Sigmoid colon (tissue), 7 donors: Measurements from ENCODE around the gene TMED6. TPM values are rescaled to one million over a fixed set of nuclear protein-coding genes. Genes with fewer than 3 reads are reported as not detected.
A peak's percentile ranks its signal among the peaks of the same experiment; 100 is the strongest.

Source experiments
- DNase-seq: peaks from one replicate; pipeline ENCODE4 v3.0.0-alpha.2; 2019
- H3K27ac ChIP-seq, 4 donors: fragments of 200-600 bp; sonication (generic); one replicate each; pipeline ENCODE4 v1.5.1; 2016 to 2019; ENCODE audit warnings: mild to moderate bottlenecking in 1 of 4
- H3K27me3 ChIP-seq, 3 donors: fragments of 200-600 bp; sonication (generic); one replicate each; pipeline ENCODE4 v1.5.1; 2019; ENCODE audit warnings: mild to moderate bottlenecking in 1 of 3
- H3K36me3 ChIP-seq, 4 donors: fragments of 200-600 bp; sonication (generic); one replicate each; pipeline ENCODE4 v1.5.1; 2016 to 2019
- H3K4me1 ChIP-seq, 4 donors: fragments of 200-600 bp; sonication (generic); one replicate each; pipeline ENCODE4 v1.5.1; 2017 to 2019
- H3K4me3 ChIP-seq, 4 donors: fragments of 200-600 bp; sonication (generic); one replicate each; pipeline ENCODE4 v1.5.1; 2017 to 2019; ENCODE audit warnings: mild to moderate bottlenecking in 2 of 4, moderate library complexity in 1 of 4
- H3K9me3 ChIP-seq, 4 donors: fragments of 200-600 bp in 3 of 4; sonication (generic) in 3 of 4; one replicate each; pipeline versions ENCODE4 v1.5.1 to v1.6.1; 2013 to 2019
- EP300 ChIP-seq, 4 donors: sonication (generic); formaldehyde crosslinking; IDR thresholded peaks; one replicate each; pipeline ENCODE4 v1.6.1; 2017; ENCODE audit warnings: antibody characterized with exemption in 4 of 4
- POLR2A ChIP-seq, 2 donors: fragments of 450-650 bp; IDR thresholded peaks; one replicate each; pipeline ENCODE4 v1.6.1; 2016; ENCODE audit warnings: antibody characterized with exemption in 2 of 2, mild to moderate bottlenecking in 2 of 2, moderate library complexity in 2 of 2
- POLR2AphosphoS5 ChIP-seq, 4 donors: sonication (generic); formaldehyde crosslinking; IDR thresholded peaks; one replicate each; pipeline ENCODE4 v1.6.1; 2017; ENCODE audit warnings: antibody characterized with exemption in 4 of 4
- WGBS, 2 donors: extraction: QIAGEN DNeasy Blood & Tissue Kit; methylation state at CpG; one replicate each; pipeline ENCODE4 v1.1.7; 2013; 5-methylcytosine and 5-hydroxymethylcytosine counted together
- intact Hi-C: fragments of 100-400 bp; cut with DNase I; formaldehyde crosslinking; loops from one replicate; pipeline ENCODE4 v1.15.1; 2023
- polyA plus RNA-seq, 3 donors: library from polyadenylated mRNA; stranded (reverse); fragments of 200-250 nt; gene quantifications; one replicate each; pipeline ENCODE4 v1.2.3, GENCODE V29; 2013
- total RNA-seq, 4 donors: library from RNA; depleted of rRNA; stranded (reverse); fragments of >200 nt; gene quantifications; one replicate each; pipeline ENCODE4 v1.1.0, GENCODE V29; 2016
- TF ChIP-seq, protein P1 (sequence below), 4 experiments: fragments of 450-650 bp in 3 of 4; fragments of 200-600 bp in 1 of 4; IDR thresholded peaks; one replicate each; pipeline ENCODE4 v1.5.1; 2016 to 2019; ENCODE audit warnings: antibody characterized with exemption in 4 of 4, mild to moderate bottlenecking in 3 of 4, moderate library complexity in 2 of 4
- donor health status: healthy with polysubstance abuse.
- donor health status: Bipolar disorder and iron deficiency.
- donor health status: healthy.

Gene TMED6
- total and polyA plus RNA-seq, 7 donors = 4.2 to 4.6 TPM; not detected in 5

DNA sequence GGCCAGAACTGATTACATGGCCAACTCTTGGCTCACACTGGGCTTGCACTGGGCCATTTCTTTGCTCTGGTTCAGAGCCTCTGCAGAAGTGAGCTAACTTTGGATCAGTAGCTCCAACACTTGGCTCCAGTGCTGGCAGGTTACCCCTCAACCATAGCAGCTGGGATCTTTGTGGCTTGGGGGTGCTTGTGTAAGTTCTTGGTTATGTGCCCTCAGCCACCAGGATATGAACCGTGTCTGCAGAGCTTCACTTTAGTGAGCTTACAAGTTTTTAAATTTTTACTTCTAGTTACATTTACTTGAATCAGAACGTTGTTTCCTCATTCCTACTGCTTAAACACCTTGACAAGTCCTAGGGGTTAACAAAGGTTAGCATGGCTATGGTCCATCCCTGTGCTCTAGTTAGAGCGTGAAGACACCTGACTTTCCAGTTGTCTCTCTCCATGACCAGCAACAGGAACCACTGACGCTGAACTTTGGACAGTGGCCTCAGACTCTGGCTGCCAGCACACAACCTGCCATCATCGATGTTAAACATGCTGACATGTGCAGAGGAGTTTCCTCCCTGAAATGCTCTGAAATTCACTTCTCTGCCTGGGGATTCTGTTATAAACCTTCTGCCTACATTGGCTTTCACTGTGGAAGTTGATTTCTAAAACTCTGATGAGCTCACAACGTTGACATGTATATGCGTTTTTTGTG is 25.3 kb downstream of the TMED6 start:
- H3K9me3 ChIP-seq = no peaks in the 10 kb centered on the region
- WGBS, 2 donors = 19 to 58% methylated on average over 7 of the region's 7 CpGs
- H3K36me3 ChIP-seq = peaks cover 19 to 55% (median 35%) of the 10 kb centered on the region in 4 donors
- no peak for TF ChIP-seq POLR2A (IDR thresholded peaks at IDR 0.05)
- peak in 1 of 4 donors; percentile 14 for TF ChIP-seq POLR2AphosphoS5 (IDR thresholded peaks at IDR 0.05)
- peaks cover 0 to 53% (median 46%) of the 10 kb centered on the region in 4 donors for H3K4me1 ChIP-seq
- DNase-seq = no peak
- no peaks in the 10 kb centered on the region for H3K27me3 ChIP-seq
- intact Hi-C loops = no loop called here
- H3K4me3 ChIP-seq = no peak overlapping the region
- H3K27ac ChIP-seq = no peak overlapping the region

DNA sequence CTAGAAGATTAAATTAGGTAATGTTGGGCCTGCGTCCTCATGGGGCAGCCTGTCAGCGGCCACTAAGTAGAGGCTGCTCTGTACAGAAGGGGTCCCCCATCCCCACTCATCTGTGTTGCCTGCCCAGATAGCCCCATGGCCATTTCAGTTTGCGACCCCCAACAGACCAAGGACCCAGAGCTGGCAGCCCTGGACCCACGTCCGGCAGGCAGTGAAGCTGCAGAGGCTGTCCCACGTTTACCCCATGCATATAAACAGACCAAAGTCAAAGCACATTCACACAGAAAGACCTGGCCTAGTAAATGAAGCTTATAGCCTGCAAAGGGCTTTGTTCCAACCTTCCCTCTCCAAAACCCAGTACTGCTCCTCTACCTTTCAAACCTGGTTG is 25.8 kb downstream of the TMED6 start:
- H3K4me3 ChIP-seq = no peak overlapping the region
- H3K4me1 ChIP-seq = peaks cover 0 to 47% (median 41%) of the 10 kb centered on the region in 4 donors
- no peak for DNase-seq
- TF ChIP-seq, protein P1, sequence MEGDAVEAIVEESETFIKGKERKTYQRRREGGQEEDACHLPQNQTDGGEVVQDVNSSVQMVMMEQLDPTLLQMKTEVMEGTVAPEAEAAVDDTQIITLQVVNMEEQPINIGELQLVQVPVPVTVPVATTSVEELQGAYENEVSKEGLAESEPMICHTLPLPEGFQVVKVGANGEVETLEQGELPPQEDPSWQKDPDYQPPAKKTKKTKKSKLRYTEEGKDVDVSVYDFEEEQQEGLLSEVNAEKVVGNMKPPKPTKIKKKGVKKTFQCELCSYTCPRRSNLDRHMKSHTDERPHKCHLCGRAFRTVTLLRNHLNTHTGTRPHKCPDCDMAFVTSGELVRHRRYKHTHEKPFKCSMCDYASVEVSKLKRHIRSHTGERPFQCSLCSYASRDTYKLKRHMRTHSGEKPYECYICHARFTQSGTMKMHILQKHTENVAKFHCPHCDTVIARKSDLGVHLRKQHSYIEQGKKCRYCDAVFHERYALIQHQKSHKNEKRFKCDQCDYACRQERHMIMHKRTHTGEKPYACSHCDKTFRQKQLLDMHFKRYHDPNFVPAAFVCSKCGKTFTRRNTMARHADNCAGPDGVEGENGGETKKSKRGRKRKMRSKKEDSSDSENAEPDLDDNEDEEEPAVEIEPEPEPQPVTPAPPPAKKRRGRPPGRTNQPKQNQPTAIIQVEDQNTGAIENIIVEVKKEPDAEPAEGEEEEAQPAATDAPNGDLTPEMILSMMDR (IDR thresholded peaks at IDR 0.05) = no peak
- TF ChIP-seq POLR2AphosphoS5 (IDR thresholded peaks at IDR 0.05) = no peak
- TF ChIP-seq POLR2A (IDR thresholded peaks at IDR 0.05) = no peak
- no peak for TF ChIP-seq EP300 (IDR thresholded peaks at IDR 0.05)
- H3K27ac ChIP-seq = no peak overlapping the region
- H3K27me3 ChIP-seq = no peaks in the 10 kb centered on the region
- H3K9me3 ChIP-seq = no peaks in the 10 kb centered on the region
- peaks cover 25 to 60% (median 40%) of the 10 kb centered on the region in 4 donors for H3K36me3 ChIP-seq
- 83 to 89% methylated on average over 6 of the region's 6 CpGs for WGBS, 2 donors
- intact Hi-C loops = no loop called here

DNA sequence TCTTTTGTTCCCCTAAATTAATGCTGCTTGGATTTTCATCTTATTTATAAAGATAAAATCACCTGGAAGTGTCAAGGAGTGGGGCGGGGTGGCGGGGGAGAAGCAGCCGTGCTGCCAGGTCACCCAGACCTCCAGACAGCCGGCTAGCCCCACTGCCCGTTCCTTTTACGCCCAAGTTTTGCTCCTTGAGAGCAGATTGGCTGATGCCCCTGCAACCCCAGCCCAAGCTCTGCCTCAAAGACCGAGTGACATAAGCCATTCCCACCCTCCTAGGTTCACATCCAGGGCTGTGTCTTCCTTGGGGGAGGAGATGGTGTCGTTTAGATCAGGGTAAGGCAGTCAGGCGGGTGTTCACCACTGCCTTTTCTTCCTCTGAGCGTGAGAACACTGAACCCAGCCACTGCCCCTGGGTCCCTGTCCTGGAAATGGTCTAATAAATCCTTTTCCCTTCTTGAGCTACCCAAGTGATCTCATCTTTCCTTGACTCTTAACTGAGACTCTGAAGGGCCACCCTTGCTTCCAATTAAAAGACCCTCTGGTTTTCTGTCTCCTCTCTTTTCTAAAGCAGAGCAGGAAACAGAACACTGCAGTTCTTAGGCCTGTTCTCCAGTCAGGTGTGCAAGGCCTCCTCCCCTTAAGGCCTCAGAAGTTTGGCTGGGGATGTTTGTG is 26.9 kb downstream of the TMED6 start:
- H3K27me3 ChIP-seq = no peaks in the 10 kb centered on the region
- 69 to 82% methylated on average over 10 of the region's 10 CpGs for WGBS, 2 donors
- no peaks in the 10 kb centered on the region for H3K9me3 ChIP-seq
- TF ChIP-seq POLR2AphosphoS5 (IDR thresholded peaks at IDR 0.05) = no peak
- TF ChIP-seq, protein P1 (IDR thresholded peaks at IDR 0.05) = no peak
- intact Hi-C loops = no loop called here
- H3K4me3 ChIP-seq = no peak overlapping the region
- no peak overlapping the region for H3K27ac ChIP-seq
- H3K36me3 ChIP-seq = peaks cover 35 to 71% (median 51%) of the 10 kb centered on the region in 4 donors
- peaks cover 0 to 43% (median 39%) of the 10 kb centered on the region in 4 donors for H3K4me1 ChIP-seq
- DNase-seq = no peak

DNA sequence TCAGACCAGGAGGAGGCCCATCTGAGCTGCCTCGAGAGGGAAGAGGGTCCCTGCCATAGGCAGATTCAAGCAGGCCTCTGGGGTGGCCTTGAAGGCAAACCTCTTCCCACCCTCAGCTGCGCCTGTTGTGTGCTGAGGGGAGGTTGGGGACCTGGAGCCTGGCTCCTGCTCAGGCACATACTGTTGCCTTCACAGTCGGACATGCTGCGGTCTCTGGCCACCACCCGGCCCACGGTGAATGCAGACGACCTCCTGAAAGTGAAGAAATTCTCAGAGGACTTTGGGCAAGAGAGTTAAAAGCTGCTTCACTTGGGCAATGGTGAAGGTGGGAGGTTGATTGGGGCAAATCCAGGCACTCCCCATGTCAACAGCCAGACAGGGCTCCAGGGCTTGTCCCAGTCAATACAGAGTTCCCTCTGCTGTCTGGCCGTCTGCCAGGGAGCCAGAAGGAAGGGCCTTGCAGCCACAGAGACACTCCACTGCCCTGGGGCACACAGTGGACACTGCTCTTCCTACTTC is 27.5 kb downstream of the TMED6 start:
- no peak overlapping the region for H3K27ac ChIP-seq
- peaks cover 42 to 77% (median 57%) of the 10 kb centered on the region in 4 donors for H3K36me3 ChIP-seq
- H3K9me3 ChIP-seq = no peaks in the 10 kb centered on the region
- TF ChIP-seq, protein P1 (IDR thresholded peaks at IDR 0.05) = no peak
- no peak for TF ChIP-seq POLR2A (IDR thresholded peaks at IDR 0.05)
- no peak for TF ChIP-seq POLR2AphosphoS5 (IDR thresholded peaks at IDR 0.05)
- no peak for TF ChIP-seq EP300 (IDR thresholded peaks at IDR 0.05)
- no peak overlapping the region for H3K4me3 ChIP-seq
- 68 to 84% methylated on average over 8 of the region's 8 CpGs for WGBS, 2 donors
- H3K4me1 ChIP-seq = peaks cover 0 to 36% (median 33%) of the 10 kb centered on the region in 4 donors
- DNase-seq = no peak
- no peaks in the 10 kb centered on the region for H3K27me3 ChIP-seq
- intact Hi-C loops = no loop called here

DNA sequence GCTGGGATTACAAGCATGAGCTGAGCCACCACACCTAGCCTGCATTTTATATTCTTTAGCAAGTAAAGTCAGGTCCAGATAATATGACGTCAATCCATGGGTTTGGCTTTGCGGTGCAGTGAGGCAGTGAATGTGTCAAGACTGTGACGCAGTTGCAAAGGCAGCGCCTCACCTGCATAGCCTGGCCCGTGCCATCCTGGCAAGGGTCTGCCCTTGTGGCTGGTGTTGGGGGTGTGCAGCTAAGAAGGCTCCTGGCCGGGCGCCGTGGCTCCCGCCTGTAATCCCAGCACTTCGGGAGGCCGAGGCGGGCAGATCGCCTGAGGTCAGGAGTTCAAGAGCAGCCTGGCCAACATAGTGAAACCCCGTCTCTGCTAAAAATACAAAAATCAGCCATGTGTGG is 28.2 kb downstream of the TMED6 start:
- WGBS, 2 donors = 92 to 93% methylated on average over 14 of the region's 14 CpGs
- Histone ChIP-seq H3K9me3 (no peaks in the 10 kb centered on the region), H3K27me3 (no peaks in the 10 kb centered on the region), H3K27ac (no peak overlapping the region), H3K4me3 (no peak overlapping the region), H3K4me1 (peaks cover 0 to 30% (median 26%) of the 10 kb centered on the region in 4 donors), H3K36me3 (peaks cover 48 to 84% (median 62%) of the 10 kb centered on the region in 4 donors)
- no peak for DNase-seq
- intact Hi-C loops = no loop called here
- TF ChIP-seq POLR2AphosphoS5 (IDR thresholded peaks at IDR 0.05) = no peak
- TF ChIP-seq, protein P1 (IDR thresholded peaks at IDR 0.05) = no peak
- TF ChIP-seq EP300 (IDR thresholded peaks at IDR 0.05) = no peak
- TF ChIP-seq POLR2A (IDR thresholded peaks at IDR 0.05) = no peak
